Hematopoietic multipotent progenitor cell treated with erythropoietin and hydrocortisone succinate and interleukin-3 and kit ligand, for 8 days (in vitro differentiated cells): ENCODE data around the gene TNFRSF8.
A peak's percentile ranks its signal among the peaks of the same experiment; 100 is the strongest.
"Not testable (repeated sequence)": the region's sequence is repeated elsewhere in the genome, so short reads cannot be mapped to it uniquely, and the experiment has no call there.

Source experiments
- DNase-seq: peaks from one replicate; pipeline ENCODE4 v3.0.0-alpha.2; 2015

Gene TNFRSF8

DNA sequence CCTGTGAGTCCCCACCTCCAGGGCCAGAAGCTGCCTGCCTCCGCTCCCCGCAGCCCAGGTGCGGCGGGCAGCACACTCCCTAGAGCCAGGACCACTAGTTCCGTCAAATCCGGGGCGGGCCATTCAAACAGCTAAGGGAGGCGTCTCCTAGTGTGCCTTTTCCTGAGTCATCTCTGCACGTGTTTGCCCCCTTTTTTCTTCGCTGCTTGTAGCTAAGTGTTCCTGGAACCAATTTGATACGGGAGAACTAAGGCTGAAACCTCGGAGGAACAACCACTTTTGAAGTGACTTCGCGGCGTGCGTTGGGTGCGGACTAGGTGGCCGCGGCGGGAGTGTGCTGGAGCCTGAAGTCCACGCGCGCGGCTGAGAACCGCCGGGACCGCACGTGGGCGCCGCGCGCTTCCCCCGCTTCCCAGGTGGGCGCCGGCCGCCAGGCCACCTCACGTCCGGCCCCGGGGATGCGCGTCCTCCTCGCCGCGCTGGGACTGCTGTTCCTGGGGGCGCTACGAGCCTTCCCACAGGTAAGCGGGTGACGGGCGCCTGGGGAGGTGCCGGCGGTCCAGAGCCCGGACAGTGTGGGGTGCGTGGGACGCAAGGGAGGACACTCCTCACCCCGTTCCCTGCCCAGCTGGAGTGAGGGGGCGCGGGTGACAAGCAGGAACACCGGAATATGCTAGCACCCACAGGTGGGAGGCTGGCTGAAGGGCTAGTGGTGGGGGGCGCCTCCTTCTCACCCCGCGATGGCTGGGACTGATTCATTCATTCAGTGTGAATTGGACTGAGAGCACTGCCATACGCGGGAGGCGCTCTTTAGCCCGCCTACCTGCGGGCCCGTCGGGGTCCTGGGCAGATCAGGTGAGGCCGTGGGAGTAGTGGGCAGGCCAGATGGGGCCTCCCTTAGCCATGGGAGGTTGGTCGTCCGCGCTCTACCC, at the start of gene TNFRSF8:
TNFRSF8 (plus strand) TSS at position 163 of the 932 bp plus-strand sequence; CDS start at position 459, 296 bp downstream.
- peak; percentile 63 for DNase-seq

GRCh38 chr1:12014141-12014991, 48.7 kb upstream of the TNFRSF8 start:
- DNase-seq, result no peak

DNA sequence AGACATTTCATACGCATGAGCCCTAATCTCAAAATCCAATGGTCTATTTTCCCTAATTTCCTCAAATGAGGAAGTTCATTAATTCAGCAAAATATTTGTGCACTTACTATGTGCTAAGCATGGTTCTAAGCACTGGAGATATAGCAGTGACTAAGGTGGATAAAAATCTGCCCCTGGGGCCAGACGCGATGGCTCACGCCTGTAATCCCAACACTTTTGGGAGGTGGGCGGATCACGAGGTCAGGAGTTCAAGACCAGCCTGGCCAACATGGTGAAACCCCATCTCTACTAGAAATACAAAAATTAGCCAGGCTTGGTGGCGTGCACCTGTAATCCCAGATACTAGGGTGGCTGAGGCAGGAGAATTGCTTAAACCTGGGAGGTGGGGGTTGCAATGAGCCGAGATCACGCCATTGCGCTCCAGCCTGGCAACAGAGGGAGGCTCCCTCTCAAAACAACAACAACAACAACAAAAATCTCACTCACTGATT, 48.1 kb upstream of the TNFRSF8 start:
- DNase-seq, result no peak

DNA sequence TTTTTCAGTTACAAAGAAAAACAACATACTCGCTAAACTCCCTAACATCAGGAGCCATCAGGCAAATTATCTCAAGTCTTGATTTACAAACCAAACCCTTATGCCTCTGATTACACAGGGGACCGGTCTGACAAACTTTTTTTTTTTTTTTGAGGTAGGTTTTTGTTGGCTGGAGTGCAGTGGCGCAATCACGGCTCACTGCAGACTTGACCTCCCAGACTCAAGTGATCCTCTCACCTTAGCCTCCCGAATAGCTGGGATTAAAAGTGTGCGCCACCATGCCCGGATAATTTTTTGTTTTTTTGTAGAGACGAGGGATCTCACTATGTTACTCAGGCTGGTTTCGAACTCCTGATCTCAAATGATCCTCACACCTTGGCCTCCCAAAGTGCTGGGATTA, 47.6 kb upstream of the TNFRSF8 start:
- no peak for DNase-seq

GRCh38 chr1:12016182-12016581, 46.9 kb upstream of the TNFRSF8 start:
- no peak for DNase-seq

DNA sequence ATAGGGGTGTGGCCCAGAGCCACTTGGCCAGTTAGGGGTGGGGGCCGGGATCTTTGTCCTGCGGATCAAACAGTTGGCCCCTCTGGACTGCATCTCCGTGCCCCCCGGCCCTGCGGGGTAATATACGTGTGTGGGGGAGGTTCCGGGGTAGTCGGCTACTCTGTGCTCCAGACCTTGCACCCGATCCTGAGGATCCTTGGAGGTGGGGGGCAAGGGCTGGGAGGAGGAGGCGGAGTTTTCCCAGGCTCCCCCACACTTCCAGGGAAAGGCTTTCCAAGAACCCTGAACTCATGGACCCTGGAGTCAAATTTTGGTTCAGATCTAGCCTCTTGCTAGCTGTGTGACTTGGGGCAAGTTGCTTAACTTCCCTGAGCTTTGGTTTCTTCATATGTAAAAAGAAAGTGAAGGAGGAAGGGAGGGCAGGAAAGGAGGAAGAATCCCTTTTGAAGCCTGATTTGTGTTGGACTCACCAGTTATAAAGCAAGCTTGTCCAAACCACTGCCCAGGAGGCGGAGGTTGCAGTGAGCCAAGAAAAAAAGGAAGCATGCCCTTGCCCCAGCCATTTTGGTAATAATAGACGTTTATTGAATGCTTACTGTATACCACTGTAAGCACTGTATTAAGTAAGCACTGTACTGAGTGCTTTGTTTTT, 43.1 kb upstream of the TNFRSF8 start:
- no peak for DNase-seq

DNA sequence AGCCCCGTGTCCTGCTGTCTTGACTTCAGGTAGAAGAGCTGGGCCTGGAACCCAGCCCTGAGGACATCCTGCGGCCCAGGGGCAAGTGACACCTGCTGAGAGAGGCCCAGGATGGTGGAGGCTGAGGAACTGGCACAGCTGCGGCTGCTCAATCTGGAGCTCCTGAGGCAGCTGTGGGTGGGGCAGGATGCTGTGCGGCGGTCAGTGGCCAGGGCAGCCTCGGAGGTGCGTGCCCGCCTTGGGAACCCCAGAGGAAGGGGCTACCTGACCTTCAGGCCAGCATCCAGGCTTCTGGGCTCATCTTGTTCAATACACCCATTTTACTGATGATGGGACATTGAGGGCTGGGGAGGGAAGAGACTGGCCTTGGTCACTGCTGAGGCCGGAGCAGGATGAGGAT, 41.5 kb upstream of the TNFRSF8 start:
- no peak for DNase-seq

DNA sequence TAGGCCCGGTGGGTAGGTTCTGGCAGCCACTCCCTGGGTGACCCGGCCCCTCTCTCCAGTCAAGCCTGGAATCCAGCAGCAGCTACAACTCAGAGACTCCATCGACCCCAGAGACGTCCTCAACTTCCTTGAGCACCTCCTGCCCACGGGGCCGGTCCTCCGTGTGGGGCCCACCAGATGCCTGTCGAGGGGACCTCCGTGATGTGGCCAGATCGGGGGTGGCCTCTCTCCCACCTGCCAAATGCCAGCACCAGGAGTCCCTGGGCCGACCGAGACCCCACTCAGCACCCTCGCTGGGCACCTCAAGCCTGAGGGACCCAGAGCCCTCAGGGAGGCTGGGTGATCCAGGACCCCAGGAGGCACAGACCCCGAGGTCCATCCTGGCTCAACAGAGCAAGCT, 41.1 kb upstream of the TNFRSF8 start:
- DNase-seq, result no peak

- no peak for DNase-seq
Observed at GRCh38 chr1:12026586-12026985, 36.5 kb upstream of the TNFRSF8 start.

GRCh38 chr1:12028248-12028647, 34.9 kb upstream of the TNFRSF8 start:
- DNase-seq, result no peak

- no peak for DNase-seq
Observed at GRCh38 chr1:12028957-12029511, 34.1 kb upstream of the TNFRSF8 start.

DNA sequence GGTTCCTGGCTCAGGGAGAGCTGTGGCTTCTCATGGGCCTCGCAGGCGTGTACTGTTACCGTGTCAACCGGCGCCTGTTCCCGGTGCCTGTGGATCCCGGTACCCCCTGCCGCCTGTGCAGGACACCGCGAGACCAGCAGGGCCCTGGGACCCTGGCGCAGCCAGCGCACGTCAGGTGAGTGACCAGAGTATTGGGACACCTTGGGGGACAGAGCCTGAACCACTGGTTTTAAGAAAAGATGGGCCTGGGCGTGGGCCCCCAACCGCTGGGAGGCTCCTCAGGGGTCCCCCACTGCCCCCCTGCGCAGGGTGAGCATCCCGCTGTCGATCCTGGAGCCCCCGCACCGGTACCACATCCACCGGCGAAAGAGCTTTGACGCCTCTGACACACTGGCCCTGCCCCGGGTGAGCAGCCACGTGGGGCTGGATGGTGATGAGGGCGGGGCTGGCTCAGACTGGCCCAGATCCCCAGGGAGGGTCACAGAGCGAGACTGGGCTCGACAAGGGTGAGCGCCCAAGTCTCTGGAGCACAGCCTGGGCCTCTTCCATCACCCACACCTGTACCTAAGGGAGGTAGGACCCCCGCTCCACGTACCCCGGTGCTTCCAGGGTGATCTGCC, 33.3 kb upstream of the TNFRSF8 start:
- DNase-seq, result no peak

- DNase-seq, result peak; percentile 63
Observed at GRCh38 chr1:12031039-12031980, 31.8 kb upstream of the TNFRSF8 start.

GRCh38 chr1:12032161-12032621, 30.9 kb upstream of the TNFRSF8 start:
- no peak for DNase-seq

DNA sequence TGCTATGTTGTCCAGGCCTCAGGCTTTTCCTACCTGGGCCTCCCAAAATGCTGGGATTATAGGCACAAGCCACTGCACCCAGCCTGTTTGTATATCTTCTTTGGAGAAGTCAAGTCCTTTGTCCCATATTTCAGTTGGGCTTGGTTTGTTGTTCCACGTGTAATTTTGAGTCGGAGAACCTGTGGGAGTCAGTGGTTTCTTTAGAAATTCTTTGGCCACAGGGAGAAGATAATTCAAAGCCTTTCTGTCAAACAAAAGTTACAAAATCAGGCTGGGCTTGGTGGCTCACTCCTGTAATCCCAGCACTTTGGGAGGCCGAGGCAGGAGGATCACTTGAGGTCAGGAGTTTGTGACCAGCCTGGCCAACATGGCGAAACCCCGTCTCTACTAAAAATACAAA, 29.7 kb upstream of the TNFRSF8 start:
- DNase-seq, result not testable (repeated sequence)

- DNase-seq, result no peak
Observed at GRCh38 chr1:12034381-12034801, 28.7 kb upstream of the TNFRSF8 start.

DNA sequence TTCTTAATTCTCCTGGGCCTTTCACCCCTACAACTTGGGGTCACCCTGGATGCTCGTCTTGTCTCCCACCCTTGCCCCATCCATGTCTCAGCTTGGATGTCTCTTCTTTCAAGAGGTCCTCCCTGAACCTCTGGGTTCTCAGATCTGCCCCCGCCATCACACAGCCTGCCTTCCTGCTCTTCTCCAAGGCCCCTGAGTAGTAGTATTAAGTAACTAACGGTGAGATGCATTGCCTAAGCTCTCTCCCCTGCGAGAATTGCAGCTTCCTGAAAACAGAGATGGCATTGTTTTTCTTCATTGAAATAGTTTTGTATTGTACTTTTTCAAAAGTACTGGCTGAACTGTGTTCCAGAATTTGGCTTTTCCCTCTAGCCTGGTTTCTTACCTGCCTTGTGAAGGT, 27.8 kb upstream of the TNFRSF8 start:
- no peak for DNase-seq

- DNase-seq, result no peak
Observed at GRCh38 chr1:12037486-12038355, 25.4 kb upstream of the TNFRSF8 start.

GRCh38 chr1:12038356-12039163, 24.5 kb upstream of the TNFRSF8 start:
- DNase-seq, result no peak
